SK-N-SH treated with all-trans-retinoic acid at 6 μM for 48 hours (cell line): ENCODE data around the gene CEP85.
"Not testable (repeated sequence)": the region's sequence is repeated elsewhere in the genome, so short reads cannot be mapped to it uniquely, and the experiment has no call there.

Experiments used
- ATAC-seq: fragments of 200-7000 bp; cut with Tn5 transposase; 3 replicates; pipeline ENCODE4 v1.9.1; 2020; ENCODE audit warnings: mild to moderate bottlenecking, moderate library complexity
- ARNTL ChIP-seq: fragments of 450-650 bp; formaldehyde crosslinking; IDR thresholded peaks from 2 replicates; pipeline ENCODE4 v1.5.0; 2020; ENCODE audit warnings: low read depth, mild to moderate bottlenecking, moderate library complexity, borderline replicate concordance
- BACH2 ChIP-seq: fragments of 250-450 bp; sonication (Bioruptor Pico); IDR thresholded peaks from 2 replicates; pipeline ENCODE4 v1.9.0; 2021; ENCODE audit warnings: mild to moderate bottlenecking, borderline replicate concordance
- CSRNP3 ChIP-seq: fragments of 250-450 bp; sonication (Bioruptor Pico); IDR thresholded peaks from 2 replicates; pipeline ENCODE4 v1.5.1; 2021; ENCODE audit warnings: mild to moderate bottlenecking, moderate library complexity
- ESRRG ChIP-seq: fragments of 250-450 bp; sonication (Bioruptor Pico); IDR thresholded peaks from 2 replicates; pipeline ENCODE4 v1.6.1; 2021; ENCODE audit warnings: mild to moderate bottlenecking
- GLIS3 ChIP-seq: fragments of 250-450 bp; sonication (Bioruptor Pico); IDR thresholded peaks from 2 replicates; pipeline ENCODE4 v1.5.0; 2020; ENCODE audit warnings: mild to moderate bottlenecking, moderate library complexity
- ISL1 ChIP-seq: fragments of 250-450 bp; sonication (Bioruptor Pico); IDR thresholded peaks from 2 replicates; pipeline ENCODE4 v2.1.2; 2022; ENCODE audit warnings: mild to moderate bottlenecking, moderate library complexity
- OSR1 ChIP-seq: fragments of 250-450 bp; sonication (Bioruptor Pico); IDR thresholded peaks from 2 replicates; pipeline ENCODE4 v1.8.0; 2022; ENCODE audit warnings: moderate library complexity, mild to moderate bottlenecking, inconsistent platforms
- PATZ1 ChIP-seq: fragments of 250-450 bp; sonication (Bioruptor Pico); IDR thresholded peaks from 2 replicates; pipeline ENCODE4 v1.8.0; 2020; ENCODE audit warnings: mild to moderate bottlenecking, moderate library complexity, borderline replicate concordance
- RARB ChIP-seq: fragments of 250-450 bp; sonication (Bioruptor Pico); IDR thresholded peaks from 2 replicates; pipeline ENCODE4 v1.8.0; 2021; ENCODE audit warnings: mild to moderate bottlenecking, moderate library complexity
- SNAI2 ChIP-seq: fragments of 250-450 bp; sonication (Bioruptor Pico); IDR thresholded peaks from 2 replicates; pipeline ENCODE4 v1.5.0; 2020; ENCODE audit warnings: mild to moderate bottlenecking, moderate library complexity
- TCF4 ChIP-seq: fragments of 250-450 bp; sonication (Bioruptor Pico); IDR thresholded peaks from 2 replicates; pipeline ENCODE4 v1.8.0; 2021; ENCODE audit warnings: mild to moderate bottlenecking, moderate library complexity, borderline replicate concordance
- TOX ChIP-seq: fragments of 250-450 bp; sonication (Bioruptor Pico); IDR thresholded peaks from 2 replicates; pipeline ENCODE4 v1.8.0; 2021; ENCODE audit warnings: mild to moderate bottlenecking, moderate library complexity, borderline replicate concordance
- ZC3H10 ChIP-seq: fragments of 250-450 bp; sonication (Bioruptor Pico); IDR thresholded peaks from 2 replicates; pipeline ENCODE4 v1.5.1; 2021; ENCODE audit warnings: mild to moderate bottlenecking, moderate library complexity
- ZFP3 ChIP-seq: fragments of 250-450 bp; sonication (Bioruptor Pico); IDR thresholded peaks from 2 replicates; pipeline ENCODE4 v1.5.0; 2020; ENCODE audit warnings: mild to moderate bottlenecking, moderate library complexity
- ZFP30 ChIP-seq: fragments of 450-650 bp; formaldehyde crosslinking; IDR thresholded peaks from 2 replicates; pipeline ENCODE4 v1.5.0; 2022; ENCODE audit warnings: mild to moderate bottlenecking, moderate library complexity
- ZNF565 ChIP-seq: fragments of 450-650 bp; formaldehyde crosslinking; conservative IDR thresholded peaks from 2 replicates; pipeline ENCODE4 v1.5.0; 2020; ENCODE audit warnings: low read depth, mild to moderate bottlenecking, moderate library complexity
- ZNF70 ChIP-seq: fragments of 450-650 bp; formaldehyde crosslinking; IDR thresholded peaks from 2 replicates; pipeline ENCODE4 v1.5.0; 2020; ENCODE audit warnings: mild to moderate bottlenecking, moderate library complexity
- ZNF8 ChIP-seq: fragments of 450-650 bp; formaldehyde crosslinking; IDR thresholded peaks from 2 replicates; pipeline ENCODE4 v1.5.0; 2020; ENCODE audit warnings: mild to moderate bottlenecking, moderate library complexity

Gene CEP85

GRCh38 chr1:26306290-26307229 is 72.6 kb downstream of the CEP85 start, which contains the start of gene UBXN11:
UBXN11 (minus strand) TSS chr1:26306636; CDS start chr1:26302883, 3,753 bp downstream.
- peak; percentile 100 for ATAC-seq
- TF ChIP-seq ZNF565 (CRISPR knock-in tag): no peak
- TF ChIP-seq ESRRG (CRISPR knock-in tag): no peak
- no peak for TF ChIP-seq CSRNP3 (CRISPR knock-in tag)

GRCh38 chr1:26307363-26307781 is 73.4 kb downstream of the CEP85 start:
- no peak for TF ChIP-seq ZNF8 (CRISPR knock-in tag)
- no peak for TF ChIP-seq BACH2 (CRISPR knock-in tag)
- no peak for TF ChIP-seq ZC3H10
- TF ChIP-seq RARB (CRISPR knock-in tag): no peak
- TF ChIP-seq ZNF565 (CRISPR knock-in tag): no peak
- no peak for TF ChIP-seq PATZ1 (CRISPR knock-in tag)
- TF ChIP-seq ESRRG (CRISPR knock-in tag): no peak
- TF ChIP-seq TCF4 (CRISPR knock-in tag): no peak
- TF ChIP-seq ARNTL: no peak
- no peak for TF ChIP-seq ZFP30
- no peak for TF ChIP-seq GLIS3 (CRISPR knock-in tag)
- TF ChIP-seq OSR1 (CRISPR knock-in tag): no peak
- no peak for ATAC-seq

GRCh38 chr1:26307966-26308899 is 74.2 kb downstream of the CEP85 start:
- ATAC-seq: not testable (repeated sequence)

- no peak for ATAC-seq
- TF ChIP-seq SNAI2 (CRISPR knock-in tag) (no peak), OSR1 (CRISPR knock-in tag) (no peak), RARB (CRISPR knock-in tag) (no peak), ZNF70 (no peak), ZNF565 (CRISPR knock-in tag) (no peak), ZC3H10 (no peak), ARNTL (no peak), ISL1 (CRISPR knock-in tag) (no peak), ZFP30 (no peak), ESRRG (CRISPR knock-in tag) (no peak), PATZ1 (CRISPR knock-in tag) (no peak), TOX (CRISPR knock-in tag) (no peak), GLIS3 (CRISPR knock-in tag) (no peak), ZFP3 (CRISPR knock-in tag) (no peak), ZNF8 (CRISPR knock-in tag) (no peak), TCF4 (CRISPR knock-in tag) (no peak), BACH2 (CRISPR knock-in tag) (no peak)
Observed at GRCh38 chr1:26314501-26314900, 80.5 kb downstream of the CEP85 start.
